Ishikawa (cell line): ENCODE results near the gene GIGYF1.

ENCODE experiments used
- CEBPB ChIP-seq: IDR thresholded peaks from 2 replicates; pipeline ENCODE4 v1.6.1; 2012
- CREB1 ChIP-seq: IDR thresholded peaks from 2 replicates; pipeline ENCODE4 v1.6.1; 2012; ENCODE audit warnings: low read depth
- EGR1 ChIP-seq: IDR thresholded peaks from 2 replicates; pipeline ENCODE4 v1.6.1; 2012
- EP300 ChIP-seq: IDR thresholded peaks from 2 replicates; pipeline ENCODE4 v1.6.1; 2012; ENCODE audit warnings: borderline replicate concordance
- FOXM1 ChIP-seq: IDR thresholded peaks from 2 replicates; pipeline ENCODE4 v1.6.1; 2012; ENCODE audit warnings: low read depth, borderline replicate concordance
- MAX ChIP-seq: IDR thresholded peaks from 2 replicates; pipeline ENCODE4 v1.6.1; 2012
- NFIC ChIP-seq: IDR thresholded peaks from 2 replicates; pipeline ENCODE4 v1.6.1; 2012
- RAD21 ChIP-seq: IDR thresholded peaks from 2 replicates; pipeline ENCODE4 v1.6.1; 2012; ENCODE audit warnings: low read depth
- REST ChIP-seq: IDR thresholded peaks from 2 replicates; pipeline ENCODE4 v1.6.1; 2012; ENCODE audit warnings: low read depth, mild to moderate bottlenecking
- TAF1 ChIP-seq: IDR thresholded peaks from 2 replicates; pipeline ENCODE4 v1.6.1; 2012; ENCODE audit warnings: low read depth, mild to moderate bottlenecking
- TCF12 ChIP-seq: IDR thresholded peaks from 2 replicates; pipeline ENCODE4 v1.6.1; 2012; ENCODE audit warnings: low read depth
- TEAD4 ChIP-seq: IDR thresholded peaks from 2 replicates; pipeline ENCODE4 v1.6.1; 2012
- YY1 ChIP-seq: IDR thresholded peaks from 2 replicates; pipeline ENCODE4 v1.6.1; 2012; ENCODE audit warnings: low read depth
- ZBTB7A ChIP-seq: IDR thresholded peaks from 2 replicates; pipeline ENCODE4 v1.6.1; 2012; ENCODE audit warnings: low read depth
- TF ChIP-seq, protein P1 (sequence below): IDR thresholded peaks from 2 replicates; pipeline ENCODE4 v1.6.1; 2012

Gene GIGYF1

GRCh38 chr7:100641463-100641859 lies 52.6 kb downstream of the GIGYF1 start, which contains the start of gene TFR2:
TFR2 (minus strand) TSS chr7:100641552; CDS start chr7:100641509, 43 bp downstream.
- TF ChIP-seq ZBTB7A (no peak), EGR1 (no peak), TEAD4 (no peak), CREB1 (no peak), RAD21 (no peak), REST (no peak), FOXM1 (no peak), EP300 (no peak), MAX (no peak), CEBPB (no peak), TAF1 (no peak), YY1 (no peak), NFIC (no peak), TCF12 (no peak)
- TF ChIP-seq, protein P1, sequence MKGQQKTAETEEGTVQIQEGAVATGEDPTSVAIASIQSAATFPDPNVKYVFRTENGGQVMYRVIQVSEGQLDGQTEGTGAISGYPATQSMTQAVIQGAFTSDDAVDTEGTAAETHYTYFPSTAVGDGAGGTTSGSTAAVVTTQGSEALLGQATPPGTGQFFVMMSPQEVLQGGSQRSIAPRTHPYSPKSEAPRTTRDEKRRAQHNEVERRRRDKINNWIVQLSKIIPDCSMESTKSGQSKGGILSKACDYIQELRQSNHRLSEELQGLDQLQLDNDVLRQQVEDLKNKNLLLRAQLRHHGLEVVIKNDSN = no peak

GRCh38 chr7:100640517-100641440 lies 53.3 kb downstream of the GIGYF1 start:
- no peak for TF ChIP-seq MAX
- TF ChIP-seq TEAD4 = no peak
- TF ChIP-seq EGR1 = no peak
- TF ChIP-seq, protein P1 = no peak
- no peak for TF ChIP-seq EP300
- TF ChIP-seq CREB1 = no peak
- no peak for TF ChIP-seq CEBPB
- no peak for TF ChIP-seq NFIC
- no peak for TF ChIP-seq REST
- no peak for TF ChIP-seq FOXM1
- no peak for TF ChIP-seq ZBTB7A
- TF ChIP-seq RAD21 = no peak
- no peak for TF ChIP-seq TAF1
- no peak for TF ChIP-seq YY1
- no peak for TF ChIP-seq TCF12

- no peak for TF ChIP-seq TCF12
- TF ChIP-seq TEAD4 = no peak
- no peak for TF ChIP-seq YY1
- TF ChIP-seq EGR1 = no peak
- TF ChIP-seq REST = no peak
- TF ChIP-seq, protein P1 = no peak
- no peak for TF ChIP-seq CEBPB
- TF ChIP-seq RAD21 = no peak
- TF ChIP-seq EP300 = no peak
- no peak for TF ChIP-seq MAX
- no peak for TF ChIP-seq NFIC
- TF ChIP-seq CREB1 = no peak
- TF ChIP-seq FOXM1 = no peak
- no peak for TF ChIP-seq TAF1
- no peak for TF ChIP-seq ZBTB7A
These were observed 54.0 kb downstream of the GIGYF1 start for GRCh38 chr7:100639995-100640516.
